ENCODE measurements around the gene AFF3.

The AFF3 gene

DNA sequence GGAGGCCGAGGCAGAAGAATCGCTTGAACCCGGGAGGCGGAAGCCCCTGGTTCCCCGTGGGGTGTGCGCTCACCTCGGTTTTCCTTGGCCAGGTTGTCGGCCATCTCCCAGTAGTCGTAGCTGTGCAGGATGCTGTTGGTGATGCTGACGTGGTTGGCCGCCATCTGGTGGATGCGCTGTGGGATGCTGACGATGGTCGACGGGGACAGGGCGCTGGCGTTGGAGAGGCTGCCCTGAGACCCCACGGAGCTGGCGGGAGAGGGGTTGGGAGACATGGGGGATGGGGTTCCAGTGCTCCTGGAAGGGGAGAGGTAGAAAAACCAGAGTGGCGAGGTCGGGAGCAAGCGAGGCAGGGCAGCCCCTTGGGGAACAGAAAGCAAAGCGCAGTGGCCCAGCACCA lies 588.2 kb downstream of the AFF3 start:
- Histone ChIP-seq H3K27ac (ENCODE audit: insufficient read depth, low read length, poor library complexity, severe bottlenecking) (no peak overlapping the region), H3K4me1 (ENCODE audit: control insufficient read depth, insufficient read depth, low read length, poor library complexity, severe bottlenecking) (no peaks in the 10 kb centered on the region)
- no peak for DNase-seq

DNA sequence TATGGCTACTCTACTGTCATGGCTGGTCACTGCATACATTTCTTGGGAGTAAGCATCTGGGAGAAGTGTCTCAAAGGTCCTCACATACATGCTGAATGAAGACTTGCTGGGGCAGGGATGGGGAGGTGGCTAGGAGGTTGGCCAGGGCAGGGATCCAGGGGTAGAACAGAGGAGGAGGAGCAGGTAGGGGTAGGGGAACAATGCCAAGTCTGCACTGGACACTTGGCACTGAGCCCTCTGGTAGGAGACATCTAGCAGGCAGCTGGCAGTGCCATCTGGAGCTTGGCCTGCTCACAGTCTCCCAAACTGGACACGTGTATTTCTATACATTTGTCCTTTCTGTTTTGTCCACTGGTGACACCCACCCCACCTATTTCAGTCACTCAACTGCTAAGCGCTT lies 589.9 kb downstream of the AFF3 start:
- no peak overlapping the region for H3K4me3 ChIP-seq (ENCODE audit: insufficient read depth, low read depth, low read length, poor library complexity, severe bottlenecking)
- no peaks in the 10 kb centered on the region for H3K9me3 ChIP-seq (ENCODE audit: control insufficient read depth, low read length)
- H3K27me3 ChIP-seq (replicated peaks; ENCODE audit: control insufficient read depth, insufficient read depth, low read length, poor library complexity, severe bottlenecking): no peaks in the 10 kb centered on the region
- H3K27ac ChIP-seq (ENCODE audit: insufficient read depth, low read length, poor library complexity, severe bottlenecking): no peak overlapping the region
- no peaks in the 10 kb centered on the region for H3K36me3 ChIP-seq (ENCODE audit: control insufficient read depth, insufficient read depth, low read length)
- no peak for DNase-seq
- H3K4me1 ChIP-seq (ENCODE audit: control insufficient read depth, insufficient read depth, low read length, poor library complexity, severe bottlenecking): no peaks in the 10 kb centered on the region

More for the DNA sequence above, 588.2 kb downstream of the AFF3 start:
- H3K36me3 ChIP-seq (ENCODE audit: control insufficient read depth, insufficient read depth, low read length): no peaks in the 10 kb centered on the region
- no peaks in the 10 kb centered on the region for H3K9me3 ChIP-seq (ENCODE audit: control insufficient read depth, low read length)
- no peak overlapping the region for H3K4me3 ChIP-seq (ENCODE audit: insufficient read depth, low read depth, low read length, poor library complexity, severe bottlenecking)
- no peaks in the 10 kb centered on the region for H3K27me3 ChIP-seq (replicated peaks; ENCODE audit: control insufficient read depth, insufficient read depth, low read length, poor library complexity, severe bottlenecking)

DNA sequence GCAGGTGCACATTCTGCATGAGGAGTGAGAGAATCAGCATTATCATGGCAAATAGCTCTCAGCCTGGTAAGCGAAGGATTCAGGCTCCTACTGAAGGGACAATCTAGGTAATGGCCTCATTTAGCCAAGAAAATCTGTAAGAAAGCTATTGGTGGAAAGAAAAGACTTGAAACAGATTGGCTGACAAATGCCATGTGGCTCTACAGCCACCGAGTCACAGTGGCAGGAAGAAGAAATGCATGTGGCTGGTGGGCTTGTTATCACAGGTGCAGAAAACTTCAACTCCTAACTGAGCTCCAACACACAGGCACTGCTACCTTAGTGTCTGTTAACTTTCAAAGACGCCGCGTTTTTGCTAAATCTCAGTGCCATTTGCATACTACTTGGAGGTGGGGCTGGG lies 592.0 kb downstream of the AFF3 start:
- no peaks in the 10 kb centered on the region for H3K9me3 ChIP-seq (ENCODE audit: control insufficient read depth, low read length)
- H3K27me3 ChIP-seq (replicated peaks; ENCODE audit: control insufficient read depth, insufficient read depth, low read length, poor library complexity, severe bottlenecking): no peaks in the 10 kb centered on the region
- no peaks in the 10 kb centered on the region for H3K36me3 ChIP-seq (ENCODE audit: control insufficient read depth, insufficient read depth, low read length)
- DNase-seq: no peak
- H3K4me1 ChIP-seq (ENCODE audit: control insufficient read depth, insufficient read depth, low read length, poor library complexity, severe bottlenecking): no peaks in the 10 kb centered on the region
- H3K27ac ChIP-seq (ENCODE audit: insufficient read depth, low read length, poor library complexity, severe bottlenecking): no peak overlapping the region
- H3K4me3 ChIP-seq (ENCODE audit: insufficient read depth, low read depth, low read length, poor library complexity, severe bottlenecking): no peak overlapping the region

DNA sequence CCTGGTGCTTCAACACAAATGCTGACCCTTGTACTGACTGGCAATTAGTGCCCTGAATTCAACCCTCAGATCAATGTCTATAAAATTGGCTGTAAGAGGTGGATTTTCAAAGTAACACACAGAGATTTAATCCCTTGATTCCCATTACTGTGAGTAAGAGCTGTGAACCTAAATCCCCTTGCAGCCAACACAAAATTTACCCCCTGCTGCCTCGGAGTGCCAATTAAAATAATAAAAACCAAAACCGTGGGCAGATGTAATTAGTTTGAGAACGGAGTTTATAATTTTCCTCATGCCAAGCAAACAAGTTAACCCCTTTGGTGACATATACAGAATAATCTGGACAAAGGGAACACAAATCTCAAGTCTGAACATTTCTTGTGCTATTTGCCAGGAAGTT lies 596.8 kb downstream of the AFF3 start:
- Histone ChIP-seq H3K4me3 (ENCODE audit: insufficient read depth, low read depth, low read length, poor library complexity, severe bottlenecking) (no peak overlapping the region), H3K27me3 (replicated peaks; ENCODE audit: control insufficient read depth, insufficient read depth, low read length, poor library complexity, severe bottlenecking) (no peaks in the 10 kb centered on the region), H3K36me3 (ENCODE audit: control insufficient read depth, insufficient read depth, low read length) (no peaks in the 10 kb centered on the region), H3K9me3 (ENCODE audit: control insufficient read depth, low read length) (no peaks in the 10 kb centered on the region), H3K27ac (ENCODE audit: insufficient read depth, low read length, poor library complexity, severe bottlenecking) (no peak overlapping the region), H3K4me1 (ENCODE audit: control insufficient read depth, insufficient read depth, low read length, poor library complexity, severe bottlenecking) (no peaks in the 10 kb centered on the region)
- no peak for DNase-seq

DNA sequence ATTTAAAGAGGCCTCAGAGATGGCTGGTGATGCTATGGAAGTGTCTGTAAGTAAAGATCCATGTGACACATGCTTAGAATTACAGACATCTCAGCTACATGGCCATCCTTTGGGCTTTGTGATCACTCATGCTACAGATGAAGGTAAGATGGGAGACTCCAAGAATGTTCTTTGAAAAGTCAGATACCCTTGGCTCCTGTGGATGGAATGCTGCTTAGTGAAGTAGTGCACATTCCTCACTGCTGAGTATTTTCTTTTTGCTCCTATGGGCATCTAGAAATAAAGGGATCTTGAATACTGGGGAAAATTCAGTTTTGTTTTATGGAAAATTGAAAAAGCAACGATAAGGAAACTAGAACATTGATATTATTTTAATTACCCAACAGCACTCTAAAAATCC lies 597.3 kb downstream of the AFF3 start:
- no peak overlapping the region for H3K27ac ChIP-seq (ENCODE audit: insufficient read depth, low read length, poor library complexity, severe bottlenecking)
- no peak overlapping the region for H3K4me3 ChIP-seq (ENCODE audit: insufficient read depth, low read depth, low read length, poor library complexity, severe bottlenecking)
- no peaks in the 10 kb centered on the region for H3K36me3 ChIP-seq (ENCODE audit: control insufficient read depth, insufficient read depth, low read length)
- no peaks in the 10 kb centered on the region for H3K27me3 ChIP-seq (replicated peaks; ENCODE audit: control insufficient read depth, insufficient read depth, low read length, poor library complexity, severe bottlenecking)
- DNase-seq: no peak
- no peaks in the 10 kb centered on the region for H3K9me3 ChIP-seq (ENCODE audit: control insufficient read depth, low read length)
- no peaks in the 10 kb centered on the region for H3K4me1 ChIP-seq (ENCODE audit: control insufficient read depth, insufficient read depth, low read length, poor library complexity, severe bottlenecking)

DNA sequence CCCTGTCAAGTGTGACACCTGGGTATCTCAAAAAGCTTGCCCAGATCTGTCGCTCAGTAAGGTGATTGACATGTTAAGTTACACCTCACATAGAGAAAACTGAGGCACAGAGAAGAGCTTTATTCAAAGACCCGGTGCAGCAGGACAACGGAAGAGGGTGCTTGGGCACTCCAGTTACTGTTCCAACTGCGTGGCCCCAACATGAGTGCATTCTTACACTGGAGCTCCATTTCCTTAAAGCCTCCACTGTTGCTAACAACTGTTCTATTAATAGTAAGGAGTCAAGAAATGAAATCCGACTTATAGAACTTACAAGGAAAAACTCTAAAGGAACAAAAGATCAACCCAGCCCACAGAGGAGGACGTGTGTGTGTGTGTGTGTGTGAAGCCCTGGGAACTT lies 597.8 kb downstream of the AFF3 start:
- Histone ChIP-seq H3K27ac (ENCODE audit: insufficient read depth, low read length, poor library complexity, severe bottlenecking) (no peak overlapping the region), H3K4me1 (ENCODE audit: control insufficient read depth, insufficient read depth, low read length, poor library complexity, severe bottlenecking) (no peaks in the 10 kb centered on the region), H3K4me3 (ENCODE audit: insufficient read depth, low read depth, low read length, poor library complexity, severe bottlenecking) (no peak overlapping the region), H3K9me3 (ENCODE audit: control insufficient read depth, low read length) (no peaks in the 10 kb centered on the region), H3K27me3 (replicated peaks; ENCODE audit: control insufficient read depth, insufficient read depth, low read length, poor library complexity, severe bottlenecking) (no peaks in the 10 kb centered on the region), H3K36me3 (ENCODE audit: control insufficient read depth, insufficient read depth, low read length) (no peaks in the 10 kb centered on the region)
- no peak for DNase-seq

DNA sequence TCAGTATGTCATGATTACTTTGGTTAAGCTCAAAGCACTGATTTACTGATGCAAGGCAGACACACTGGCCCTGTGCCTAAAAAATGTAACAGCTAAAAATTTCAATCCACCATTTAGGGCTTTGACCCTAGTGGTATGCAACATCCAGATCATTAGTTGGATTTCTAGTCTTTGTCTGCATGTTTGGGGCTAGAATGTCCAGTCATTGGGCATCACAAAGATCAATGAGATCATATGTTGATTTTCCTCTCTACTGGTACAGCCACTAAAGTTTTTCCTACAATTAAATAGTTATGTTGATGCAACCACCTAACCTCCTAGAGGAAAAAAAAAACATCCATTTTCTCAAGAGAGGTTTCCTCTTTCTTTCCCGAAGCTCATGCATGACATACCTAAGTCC lies 599.1 kb downstream of the AFF3 start:
- H3K4me3 ChIP-seq (ENCODE audit: insufficient read depth, low read depth, low read length, poor library complexity, severe bottlenecking): no peak overlapping the region
- no peaks in the 10 kb centered on the region for H3K27me3 ChIP-seq (replicated peaks; ENCODE audit: control insufficient read depth, insufficient read depth, low read length, poor library complexity, severe bottlenecking)
- H3K36me3 ChIP-seq (ENCODE audit: control insufficient read depth, insufficient read depth, low read length): no peaks in the 10 kb centered on the region
- no peak for DNase-seq
- no peaks in the 10 kb centered on the region for H3K4me1 ChIP-seq (ENCODE audit: control insufficient read depth, insufficient read depth, low read length, poor library complexity, severe bottlenecking)
- no peaks in the 10 kb centered on the region for H3K9me3 ChIP-seq (ENCODE audit: control insufficient read depth, low read length)
- H3K27ac ChIP-seq (ENCODE audit: insufficient read depth, low read length, poor library complexity, severe bottlenecking): no peak overlapping the region

DNA sequence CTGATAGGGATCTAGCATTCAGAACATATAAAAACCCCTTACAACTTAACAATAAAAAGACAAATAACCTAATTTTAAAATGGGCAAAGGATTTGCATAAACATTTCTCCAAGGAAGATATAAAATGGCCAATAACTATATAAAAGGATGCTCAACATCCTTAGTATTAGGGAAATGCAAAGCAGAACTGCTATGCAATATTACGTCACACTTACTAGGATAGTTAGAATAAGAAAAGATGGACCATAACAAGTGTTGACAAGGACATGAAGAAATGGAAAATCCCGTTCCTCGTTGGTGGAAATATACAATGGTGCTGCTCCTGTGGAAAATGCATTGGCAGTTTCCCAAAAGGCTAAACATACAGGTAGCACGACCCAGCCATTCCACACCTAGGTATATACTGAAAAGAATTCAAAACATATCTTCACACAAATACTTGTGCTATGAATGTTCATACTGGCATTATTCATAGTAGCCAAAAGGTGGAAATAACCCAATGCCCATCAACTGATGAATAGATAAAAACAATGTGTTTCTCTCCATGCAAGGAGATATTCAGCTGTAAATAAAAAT lies 604.4 kb downstream of the AFF3 start:
- Histone ChIP-seq H3K27ac (ENCODE audit: insufficient read depth, low read length, poor library complexity, severe bottlenecking) (no peak overlapping the region), H3K4me3 (ENCODE audit: insufficient read depth, low read depth, low read length, poor library complexity, severe bottlenecking) (no peak overlapping the region), H3K27me3 (replicated peaks; ENCODE audit: control insufficient read depth, insufficient read depth, low read length, poor library complexity, severe bottlenecking) (no peaks in the 10 kb centered on the region), H3K36me3 (ENCODE audit: control insufficient read depth, insufficient read depth, low read length) (no peaks in the 10 kb centered on the region), H3K9me3 (ENCODE audit: control insufficient read depth, low read length) (no peaks in the 10 kb centered on the region), H3K4me1 (ENCODE audit: control insufficient read depth, insufficient read depth, low read length, poor library complexity, severe bottlenecking) (no peaks in the 10 kb centered on the region)
- no peak for DNase-seq

DNA sequence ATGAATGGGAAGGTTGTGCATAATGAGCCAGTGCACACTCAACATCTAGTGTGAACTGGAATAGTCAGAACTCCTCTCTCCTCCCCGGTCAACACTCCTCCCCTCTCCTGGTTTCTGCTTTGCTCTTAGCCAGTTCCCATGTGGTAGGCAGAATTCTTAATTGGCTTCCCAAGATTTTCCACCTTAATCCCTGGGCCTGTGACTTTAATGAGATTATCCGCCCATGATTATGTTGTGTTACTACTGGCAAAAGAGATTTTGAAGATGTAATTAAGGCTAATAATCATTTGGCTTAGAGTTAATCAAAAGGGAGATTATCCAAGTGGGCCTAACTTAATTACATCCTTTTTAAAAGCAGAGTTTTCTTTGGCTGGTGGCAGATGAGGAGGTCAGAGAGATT lies 618.3 kb downstream of the AFF3 start:
- Histone ChIP-seq H3K9me3 (ENCODE audit: control insufficient read depth, low read length) (no peaks in the 10 kb centered on the region), H3K36me3 (ENCODE audit: control insufficient read depth, insufficient read depth, low read length) (no peaks in the 10 kb centered on the region), H3K27ac (ENCODE audit: insufficient read depth, low read length, poor library complexity, severe bottlenecking) (no peak overlapping the region), H3K4me3 (ENCODE audit: insufficient read depth, low read depth, low read length, poor library complexity, severe bottlenecking) (no peak overlapping the region), H3K27me3 (replicated peaks; ENCODE audit: control insufficient read depth, insufficient read depth, low read length, poor library complexity, severe bottlenecking) (no peaks in the 10 kb centered on the region), H3K4me1 (ENCODE audit: control insufficient read depth, insufficient read depth, low read length, poor library complexity, severe bottlenecking) (no peaks in the 10 kb centered on the region)
- DNase-seq: no peak

DNA sequence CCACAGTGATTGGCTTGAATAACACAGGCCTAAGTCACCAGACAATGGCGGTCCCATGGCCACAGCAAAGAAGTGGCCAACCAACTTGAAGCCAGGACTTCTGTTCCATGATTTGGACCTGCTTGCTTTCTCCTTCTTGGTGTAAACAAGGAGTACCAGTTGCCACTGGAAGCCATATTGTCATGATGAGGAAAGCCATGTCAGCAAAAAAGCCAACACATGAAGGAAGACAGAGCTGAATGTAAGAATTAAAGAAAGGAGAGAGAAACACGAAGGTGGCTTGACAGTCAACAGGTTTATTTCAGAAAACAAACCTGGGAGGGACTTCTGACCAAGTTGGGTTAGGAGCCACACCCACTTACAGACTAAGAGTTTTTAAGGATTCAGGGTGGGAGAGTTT lies 620.2 kb downstream of the AFF3 start:
- Histone ChIP-seq H3K4me3 (ENCODE audit: insufficient read depth, low read depth, low read length, poor library complexity, severe bottlenecking) (no peak overlapping the region), H3K27ac (ENCODE audit: insufficient read depth, low read length, poor library complexity, severe bottlenecking) (no peak overlapping the region)

DNA sequence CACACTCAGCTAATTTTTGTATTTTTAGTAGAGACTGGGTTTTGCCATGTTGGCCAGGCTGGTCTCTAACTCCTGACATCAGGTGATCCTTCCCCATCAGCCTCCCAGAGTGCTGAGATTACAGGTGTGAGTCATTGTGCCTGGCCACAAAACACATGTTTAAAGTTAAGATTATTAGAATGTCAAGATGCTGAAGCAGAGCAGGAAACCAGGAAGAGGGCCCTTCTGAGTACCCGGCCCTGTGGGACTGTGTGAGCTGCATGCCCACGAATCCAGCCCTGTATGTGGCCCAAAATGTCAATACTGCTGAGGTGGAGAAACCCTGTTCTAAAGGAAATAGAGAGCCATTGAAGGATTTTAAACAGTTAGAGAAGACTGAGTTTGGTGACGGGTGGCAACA lies 621.6 kb downstream of the AFF3 start:
- DNase-seq: no peak
- Histone ChIP-seq H3K4me3 (ENCODE audit: insufficient read depth, low read depth, low read length, poor library complexity, severe bottlenecking) (no peak overlapping the region), H3K4me1 (ENCODE audit: control insufficient read depth, insufficient read depth, low read length, poor library complexity, severe bottlenecking) (no peaks in the 10 kb centered on the region)

More for the DNA sequence above, 620.2 kb downstream of the AFF3 start:
- no peak for DNase-seq
- H3K36me3 ChIP-seq (ENCODE audit: control insufficient read depth, insufficient read depth, low read length): no peaks in the 10 kb centered on the region
- no peaks in the 10 kb centered on the region for H3K4me1 ChIP-seq (ENCODE audit: control insufficient read depth, insufficient read depth, low read length, poor library complexity, severe bottlenecking)
- H3K27me3 ChIP-seq (replicated peaks; ENCODE audit: control insufficient read depth, insufficient read depth, low read length, poor library complexity, severe bottlenecking): no peaks in the 10 kb centered on the region
- no peaks in the 10 kb centered on the region for H3K9me3 ChIP-seq (ENCODE audit: control insufficient read depth, low read length)

More for the DNA sequence above, 621.6 kb downstream of the AFF3 start:
- no peaks in the 10 kb centered on the region for H3K27me3 ChIP-seq (replicated peaks; ENCODE audit: control insufficient read depth, insufficient read depth, low read length, poor library complexity, severe bottlenecking)
- H3K27ac ChIP-seq (ENCODE audit: insufficient read depth, low read length, poor library complexity, severe bottlenecking): no peak overlapping the region
- no peaks in the 10 kb centered on the region for H3K9me3 ChIP-seq (ENCODE audit: control insufficient read depth, low read length)
- H3K36me3 ChIP-seq (ENCODE audit: control insufficient read depth, insufficient read depth, low read length): no peaks in the 10 kb centered on the region

All from effector memory CD4-positive, alpha-beta T cell (primary cell).